HepG2 (cell line): ENCODE results near the gene ITPR1. TPM values are rescaled to one million over a fixed set of nuclear protein-coding genes. Genes with fewer than 3 reads are reported as not detected.

Experiments
- EEA1 ChIP-seq: sonication (generic); formaldehyde crosslinking; IDR thresholded peaks from 2 replicates; pipeline ENCODE4 v1.5.1; 2020; ENCODE audit warnings: mild to moderate bottlenecking, missing genetic modification reagents, borderline replicate concordance
- KDM2A ChIP-seq: sonication (generic); formaldehyde crosslinking; IDR thresholded peaks from 2 replicates; pipeline ENCODE4 v1.4.0; 2020; ENCODE audit warnings: low read depth, missing genetic modification reagents, borderline replicate concordance
- KLF13 ChIP-seq: sonication (generic); formaldehyde crosslinking; IDR thresholded peaks from 2 replicates; pipeline ENCODE4 v1.4.0; 2020; ENCODE audit warnings: mild to moderate bottlenecking, missing genetic modification reagents
- MIER3 ChIP-seq: IDR thresholded peaks from 2 replicates; pipeline ENCODE4 v1.6.1; 2016; ENCODE audit warnings: missing compliant biosample characterization, borderline replicate concordance
- NRL ChIP-seq: sonication (generic); formaldehyde crosslinking; IDR thresholded peaks from 2 replicates; pipeline ENCODE4 v1.5.0; 2020; ENCODE audit warnings: missing genetic modification reagents, mild to moderate bottlenecking, moderate library complexity, borderline replicate concordance
- PCBP1 ChIP-seq: fragments of 200-400 bp; formaldehyde crosslinking; IDR thresholded peaks from 2 replicates; pipeline ENCODE4 v1.6.1; 2017; ENCODE audit warnings: mild to moderate bottlenecking, low read depth, low read length, borderline replicate concordance
- PRMT3 ChIP-seq: sonication (generic); formaldehyde crosslinking; IDR thresholded peaks from 2 replicates; pipeline ENCODE4 v1.8.1; 2022; ENCODE audit warnings: low read depth, mild to moderate bottlenecking, moderate library complexity, missing genetic modification reagents, borderline replicate concordance
- RFXAP ChIP-seq: sonication (generic); formaldehyde crosslinking; IDR thresholded peaks from 2 replicates; pipeline ENCODE4 v1.4.0; 2020; ENCODE audit warnings: missing genetic modification reagents, borderline replicate concordance
- SMC3 ChIP-seq: IDR thresholded peaks from 2 replicates; pipeline ENCODE4 v1.6.1; 2011; ENCODE audit warnings: low read length, improper control_type of control experiment
- TGIF2 ChIP-seq: IDR thresholded peaks from 2 replicates; pipeline ENCODE4 v1.6.1; 2016; ENCODE audit warnings: control low read depth, missing compliant biosample characterization
- ZGPAT ChIP-seq: IDR thresholded peaks from 2 replicates; pipeline ENCODE4 v1.6.1; 2016; ENCODE audit warnings: mild to moderate bottlenecking
- ZNF337 ChIP-seq: sonication (generic); formaldehyde crosslinking; IDR thresholded peaks from 2 replicates; pipeline ENCODE4 v1.5.1; 2020; ENCODE audit warnings: missing genetic modification reagents, low read depth, mild to moderate bottlenecking, borderline replicate concordance
- ZNF510 ChIP-seq: sonication (generic); formaldehyde crosslinking; IDR thresholded peaks from 2 replicates; pipeline ENCODE4 v1.4.0; 2020; ENCODE audit warnings: low read depth, mild to moderate bottlenecking, missing genetic modification reagents
- ZNF543 ChIP-seq: sonication (generic); formaldehyde crosslinking; IDR thresholded peaks from 2 replicates; pipeline ENCODE4 v1.4.0; 2020; ENCODE audit warnings: mild to moderate bottlenecking, missing genetic modification reagents
- ZNF577 ChIP-seq: sonication (generic); formaldehyde crosslinking; IDR thresholded peaks from 2 replicates; pipeline ENCODE4 v1.4.0; 2020; ENCODE audit warnings: mild to moderate bottlenecking, low read depth, missing genetic modification reagents, borderline replicate concordance
- ZNF766 ChIP-seq: sonication (generic); formaldehyde crosslinking; IDR thresholded peaks from 2 replicates; pipeline ENCODE4 v1.5.0; 2020; ENCODE audit warnings: missing genetic modification reagents, borderline replicate concordance
- polyA plus RNA-seq, 8 experiments: library from polyadenylated mRNA; depleted of rRNA in 3 of 8; stranded (reverse) in 7 of 8; unstranded in 1 of 8; fragments of >200 nt; fragmentation: Illumina TruSeq in 4 of 8; extraction: Trizol in 4 of 8; gene quantifications; 2 replicates each; pipeline versions ENCODE4 v1.2.1 to v1.2.3, GENCODE V29; 2011 to 2016; ENCODE audit warnings: low read depth in 4 of 8, missing spikeins in 1 of 8, mixed read lengths in 1 of 8; ENCODE audit not compliant: insufficient read depth in 1 of 8
- total RNA-seq, 5 experiments: library from RNA; depleted of rRNA; stranded (reverse); fragments of >200 nt; fragmentation: Illumina TruSeq; extraction: Trizol; gene quantifications; 2 replicates each; pipeline ENCODE4 v1.2.3, GENCODE V29; 2016; ENCODE audit warnings: low read depth in 1 of 5
- TF ChIP-seq, protein P1 (sequence below): IDR thresholded peaks from 2 replicates; pipeline ENCODE4 v1.6.1; 2016; ENCODE audit warnings: low read depth, control low read depth
- TF ChIP-seq, protein P2 (sequence below): IDR thresholded peaks from 2 replicates; pipeline ENCODE4 v1.6.1; 2016
- TF ChIP-seq, protein P3 (sequence below): sonication (generic); formaldehyde crosslinking; IDR thresholded peaks from 2 replicates; pipeline ENCODE4 v1.4.0; 2020; ENCODE audit warnings: low read depth, missing genetic modification reagents
- TF ChIP-seq, protein P4 (sequence below): sonication (generic); formaldehyde crosslinking; IDR thresholded peaks from 2 replicates; pipeline ENCODE4 v1.8.0; 2022; ENCODE audit warnings: mild to moderate bottlenecking, missing genetic modification reagents, moderate library complexity

The ITPR1 gene
- total and polyA plus RNA-seq, 2 of the 13 experiments (the other 11 are each of a cell fraction or from before 2014, with no cell fraction given), result 10.0 to 11.4 TPM

DNA sequence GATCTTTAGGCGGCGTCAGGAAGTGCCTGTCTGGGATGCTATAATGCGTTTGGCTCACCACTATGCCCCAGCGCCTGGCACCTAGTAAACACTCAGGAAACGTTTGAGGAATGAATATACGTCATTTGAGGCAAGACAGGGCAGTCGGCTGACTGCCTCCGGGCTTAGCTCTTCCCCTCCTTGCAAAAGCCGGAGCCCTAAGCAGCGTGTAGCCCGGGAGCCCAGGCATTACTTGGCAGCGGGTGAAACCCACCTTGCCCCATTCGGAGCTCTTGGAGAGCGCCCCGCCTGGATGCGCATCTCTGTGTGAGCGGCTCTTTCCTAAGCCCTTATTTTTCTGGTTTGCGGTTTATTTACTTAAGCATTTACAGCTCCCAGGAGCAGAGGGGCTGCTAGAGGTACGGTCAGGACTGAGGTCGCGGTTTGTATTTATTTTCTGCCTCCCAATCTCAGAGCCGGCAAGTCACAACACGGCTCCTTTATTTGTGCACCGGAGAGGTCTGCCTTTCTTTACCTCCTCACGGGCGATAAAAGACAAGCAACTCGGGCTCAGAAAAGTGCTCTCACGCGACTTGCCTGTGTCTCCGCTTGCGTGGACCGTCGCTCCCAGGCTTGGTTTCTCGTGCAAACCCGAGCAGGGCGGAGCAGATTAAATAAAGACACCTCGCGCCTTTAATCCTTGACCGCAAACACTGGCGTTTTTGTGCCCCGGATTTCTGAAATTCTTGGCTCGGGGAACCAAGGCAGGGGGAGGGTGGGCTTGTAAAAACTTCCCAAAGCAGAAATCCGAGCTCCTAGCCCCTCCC is 737 bp upstream of the ITPR1 start (continued):
- TF ChIP-seq, protein P1, sequence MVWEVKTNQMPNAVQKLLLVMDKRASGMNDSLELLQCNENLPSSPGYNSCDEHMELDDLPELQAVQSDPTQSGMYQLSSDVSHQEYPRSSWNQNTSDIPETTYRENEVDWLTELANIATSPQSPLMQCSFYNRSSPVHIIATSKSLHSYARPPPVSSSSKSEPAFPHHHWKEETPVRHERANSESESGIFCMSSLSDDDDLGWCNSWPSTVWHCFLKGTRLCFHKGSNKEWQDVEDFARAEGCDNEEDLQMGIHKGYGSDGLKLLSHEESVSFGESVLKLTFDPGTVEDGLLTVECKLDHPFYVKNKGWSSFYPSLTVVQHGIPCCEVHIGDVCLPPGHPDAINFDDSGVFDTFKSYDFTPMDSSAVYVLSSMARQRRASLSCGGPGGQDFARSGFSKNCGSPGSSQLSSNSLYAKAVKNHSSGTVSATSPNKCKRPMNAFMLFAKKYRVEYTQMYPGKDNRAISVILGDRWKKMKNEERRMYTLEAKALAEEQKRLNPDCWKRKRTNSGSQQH (CRISPR knock-in tag), result no peak
- no peak for TF ChIP-seq SMC3
- TF ChIP-seq ZNF510 (CRISPR knock-in tag), result no peak
- TF ChIP-seq, protein P2, sequence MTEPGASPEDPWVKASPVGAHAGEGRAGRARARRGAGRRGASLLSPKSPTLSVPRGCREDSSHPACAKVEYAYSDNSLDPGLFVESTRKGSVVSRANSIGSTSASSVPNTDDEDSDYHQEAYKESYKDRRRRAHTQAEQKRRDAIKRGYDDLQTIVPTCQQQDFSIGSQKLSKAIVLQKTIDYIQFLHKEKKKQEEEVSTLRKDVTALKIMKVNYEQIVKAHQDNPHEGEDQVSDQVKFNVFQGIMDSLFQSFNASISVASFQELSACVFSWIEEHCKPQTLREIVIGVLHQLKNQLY (CRISPR knock-in tag), result no peak
- TF ChIP-seq PRMT3 (CRISPR knock-in tag), result no peak
- TF ChIP-seq KDM2A, result no peak
- TF ChIP-seq EEA1, result no peak
- no peak for TF ChIP-seq MIER3 (CRISPR knock-in tag)
- no peak for TF ChIP-seq RFXAP
- TF ChIP-seq, protein P3, sequence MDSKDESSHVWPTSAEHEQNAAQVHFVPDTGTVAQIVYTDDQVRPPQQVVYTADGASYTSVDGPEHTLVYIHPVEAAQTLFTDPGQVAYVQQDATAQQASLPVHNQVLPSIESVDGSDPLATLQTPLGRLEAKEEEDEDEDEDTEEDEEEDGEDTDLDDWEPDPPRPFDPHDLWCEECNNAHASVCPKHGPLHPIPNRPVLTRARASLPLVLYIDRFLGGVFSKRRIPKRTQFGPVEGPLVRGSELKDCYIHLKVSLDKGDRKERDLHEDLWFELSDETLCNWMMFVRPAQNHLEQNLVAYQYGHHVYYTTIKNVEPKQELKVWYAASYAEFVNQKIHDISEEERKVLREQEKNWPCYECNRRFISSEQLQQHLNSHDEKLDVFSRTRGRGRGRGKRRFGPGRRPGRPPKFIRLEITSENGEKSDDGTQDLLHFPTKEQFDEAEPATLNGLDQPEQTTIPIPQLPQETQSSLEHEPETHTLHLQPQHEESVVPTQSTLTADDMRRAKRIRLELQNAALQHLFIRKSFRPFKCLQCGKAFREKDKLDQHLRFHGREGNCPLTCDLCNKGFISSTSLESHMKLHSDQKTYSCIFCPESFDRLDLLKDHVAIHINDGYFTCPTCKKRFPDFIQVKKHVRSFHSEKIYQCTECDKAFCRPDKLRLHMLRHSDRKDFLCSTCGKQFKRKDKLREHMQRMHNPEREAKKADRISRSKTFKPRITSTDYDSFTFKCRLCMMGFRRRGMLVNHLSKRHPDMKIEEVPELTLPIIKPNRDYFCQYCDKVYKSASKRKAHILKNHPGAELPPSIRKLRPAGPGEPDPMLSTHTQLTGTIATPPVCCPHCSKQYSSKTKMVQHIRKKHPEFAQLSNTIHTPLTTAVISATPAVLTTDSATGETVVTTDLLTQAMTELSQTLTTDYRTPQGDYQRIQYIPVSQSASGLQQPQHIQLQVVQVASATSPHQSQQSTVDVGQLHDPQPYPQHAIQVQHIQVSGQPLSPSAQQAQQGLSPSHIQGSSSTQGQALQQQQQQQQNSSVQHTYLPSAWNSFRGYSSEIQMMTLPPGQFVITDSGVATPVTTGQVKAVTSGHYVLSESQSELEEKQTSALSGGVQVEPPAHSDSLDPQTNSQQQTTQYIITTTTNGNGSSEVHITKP, result no peak
- TF ChIP-seq ZNF543 (CRISPR knock-in tag), result no peak
- TF ChIP-seq PCBP1, result no peak
- TF ChIP-seq ZNF766 (CRISPR knock-in tag), result peak; percentile 9; the same call in 1 of the 2 replicates
- TF ChIP-seq, protein P4, sequence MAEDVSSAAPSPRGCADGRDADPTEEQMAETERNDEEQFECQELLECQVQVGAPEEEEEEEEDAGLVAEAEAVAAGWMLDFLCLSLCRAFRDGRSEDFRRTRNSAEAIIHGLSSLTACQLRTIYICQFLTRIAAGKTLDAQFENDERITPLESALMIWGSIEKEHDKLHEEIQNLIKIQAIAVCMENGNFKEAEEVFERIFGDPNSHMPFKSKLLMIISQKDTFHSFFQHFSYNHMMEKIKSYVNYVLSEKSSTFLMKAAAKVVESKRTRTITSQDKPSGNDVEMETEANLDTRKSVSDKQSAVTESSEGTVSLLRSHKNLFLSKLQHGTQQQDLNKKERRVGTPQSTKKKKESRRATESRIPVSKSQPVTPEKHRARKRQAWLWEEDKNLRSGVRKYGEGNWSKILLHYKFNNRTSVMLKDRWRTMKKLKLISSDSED (CRISPR knock-in tag), result no peak
- no peak for TF ChIP-seq ZGPAT
- 0 out of 2 replicates have a peak, but pooled peaks have one; percentile 1 for TF ChIP-seq NRL (CRISPR knock-in tag)
- TF ChIP-seq ZNF337 (CRISPR knock-in tag), result no peak
- TF ChIP-seq ZNF577 (CRISPR knock-in tag), result no peak
- 0 out of 2 replicates have a peak, but pooled peaks have one; percentile 66 for TF ChIP-seq KLF13 (CRISPR knock-in tag)
- TF ChIP-seq TGIF2, result 0 out of 2 replicates have a peak, but pooled peaks have one; percentile 35
